GM18508 (cell line): ENCODE measurements around the gene CD52.
"Not testable (repeated sequence)": the region's sequence is repeated elsewhere in the genome, so short reads cannot be mapped to it uniquely, and the experiment has no call there.

ENCODE experiments used
- ATAC-seq: cut with Tn5 transposase; IDR thresholded peaks from one replicate; pipeline ENCODE4 v1.9.1; 2021; ENCODE audit warnings: moderate number of reproducible peaks; ENCODE audit not compliant: insufficient read depth, unreplicated experiment

Gene CD52

DNA sequence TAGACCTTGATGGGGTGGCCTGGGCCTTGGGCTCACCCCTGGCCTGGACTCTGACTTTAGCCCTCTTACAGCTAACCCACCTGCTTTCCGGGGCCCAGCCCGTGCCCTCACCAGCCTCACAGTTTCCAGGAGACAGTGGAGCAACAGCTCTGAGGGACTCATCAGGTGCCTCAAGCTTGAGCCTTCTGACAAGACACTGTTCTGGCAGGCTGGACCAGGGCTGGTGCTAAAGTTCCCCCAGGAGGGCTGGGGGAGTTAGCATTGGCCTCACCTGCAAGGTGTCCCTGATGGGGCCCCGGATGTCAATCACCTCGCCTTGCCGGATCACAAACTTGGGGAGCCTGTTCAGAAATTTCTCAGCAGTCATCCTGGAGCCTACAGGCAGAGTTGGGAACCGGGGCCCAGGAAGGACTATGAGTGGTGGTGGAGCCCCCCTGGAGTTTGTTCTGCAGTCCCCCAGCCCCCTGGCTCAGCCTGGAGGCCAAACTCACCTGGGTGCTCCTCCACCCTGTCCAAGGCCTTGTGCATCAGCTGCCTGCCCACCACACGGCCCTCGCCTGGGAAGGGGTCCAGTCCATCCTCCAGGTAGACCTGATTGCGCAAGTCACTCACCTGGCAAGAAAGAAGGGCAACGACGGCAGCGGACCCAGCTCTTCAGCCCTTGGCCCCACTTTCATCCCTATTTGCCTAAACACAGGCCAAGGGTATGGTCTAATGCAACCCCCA lies 33.7 kb upstream of the CD52 start:
- ATAC-seq, result no peak

GRCh38 chr1:26284597-26285347 lies 33.0 kb upstream of the CD52 start:
- no peak for ATAC-seq

- no peak for ATAC-seq
These were observed 32.2 kb upstream of the CD52 start for GRCh38 chr1:26285366-26286063.

GRCh38 chr1:26286064-26286416 lies 31.7 kb upstream of the CD52 start:
- no peak for ATAC-seq

DNA sequence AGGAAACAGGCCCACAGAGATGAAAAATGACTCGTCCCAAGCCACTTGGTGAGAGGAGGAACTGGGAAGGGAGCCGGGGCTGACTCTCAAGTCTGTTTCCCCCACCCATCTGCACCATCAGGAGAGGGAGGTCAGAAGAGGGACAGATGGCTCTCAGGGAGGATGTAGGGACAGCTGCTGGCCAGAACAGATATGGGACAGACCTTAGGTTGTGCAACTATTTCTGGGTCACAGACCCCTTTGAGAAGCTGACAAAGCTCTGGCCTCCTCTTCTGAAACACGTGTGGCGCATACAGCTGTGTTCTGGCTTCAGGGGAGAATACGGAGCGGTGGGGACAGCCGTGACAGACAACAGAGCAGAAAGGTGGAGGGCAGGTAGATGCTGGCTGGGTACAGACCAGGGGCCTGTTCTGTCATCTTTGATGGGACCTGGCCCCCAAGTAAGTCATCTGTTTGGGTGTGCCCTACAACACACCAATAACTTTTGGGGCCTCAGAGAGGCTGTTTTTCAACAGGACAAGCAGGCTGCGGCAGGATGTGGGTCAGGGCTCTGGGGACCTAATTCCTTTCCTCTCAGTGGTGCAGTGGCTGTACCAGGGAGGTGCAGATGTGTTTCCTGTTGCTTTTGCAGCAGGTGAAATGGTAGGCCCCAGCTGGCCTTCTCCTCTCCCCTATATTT lies 30.6 kb upstream of the CD52 start:
- ATAC-seq, result no peak

DNA sequence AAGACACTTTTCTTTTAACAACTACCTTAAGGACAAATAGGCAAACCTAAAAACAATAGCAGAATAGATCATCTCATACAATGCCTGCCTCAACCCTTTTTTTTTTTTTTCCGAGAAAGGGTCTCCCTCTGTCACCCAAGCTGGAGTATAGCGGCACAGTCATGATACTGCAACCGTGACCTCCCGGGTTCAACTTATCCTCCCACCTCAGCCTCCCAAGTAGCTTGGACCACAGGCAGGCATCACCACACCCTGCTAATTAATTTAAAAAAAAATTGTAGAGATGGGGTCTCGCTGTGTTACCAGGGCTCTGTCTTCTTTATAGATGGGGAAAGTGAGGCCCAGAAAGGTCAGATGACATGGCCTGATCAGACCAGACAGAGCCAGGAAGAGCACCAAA lies 29.9 kb upstream of the CD52 start:
- no peak for ATAC-seq

GRCh38 chr1:26288311-26288941 lies 29.3 kb upstream of the CD52 start:
- no peak for ATAC-seq

GRCh38 chr1:26289158-26290059 lies 28.3 kb upstream of the CD52 start:
- ATAC-seq, result no peak

DNA sequence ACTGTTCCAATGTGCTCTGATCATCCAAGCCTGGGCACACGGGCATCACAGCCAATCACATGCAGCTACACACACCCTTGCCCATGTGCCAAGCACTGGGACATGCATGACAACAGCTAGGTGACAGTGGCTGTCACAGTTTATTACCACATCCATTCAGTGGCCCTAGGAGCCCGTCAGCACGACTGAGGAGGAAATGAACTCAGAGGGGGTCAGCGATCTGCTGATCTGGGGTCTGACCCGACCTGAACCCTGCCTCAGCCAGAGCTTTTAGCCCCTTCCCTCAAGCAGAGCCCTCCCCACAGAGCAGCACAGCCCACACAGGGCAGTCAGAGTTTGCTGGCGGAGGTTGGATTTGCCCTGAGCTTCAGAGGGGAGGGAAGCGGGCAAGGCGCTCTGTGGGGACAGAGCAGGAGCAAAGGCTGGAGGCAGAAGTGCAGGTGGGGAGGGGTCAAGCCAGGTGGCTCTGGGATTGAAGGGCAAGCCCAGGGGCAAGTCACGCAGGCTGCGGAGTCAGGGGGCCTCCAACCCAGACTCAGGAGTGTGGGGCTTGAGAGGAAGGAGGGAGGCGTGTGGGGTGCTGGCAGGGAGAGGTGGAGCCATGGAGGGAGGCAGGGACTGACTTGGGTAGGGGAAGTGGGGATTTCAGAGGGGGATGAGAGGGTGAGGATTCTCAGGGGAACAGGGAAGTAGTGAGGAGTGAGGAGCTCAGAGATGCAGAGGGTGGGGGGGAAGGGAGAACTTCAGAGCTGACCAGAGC lies 27.5 kb upstream of the CD52 start:
- no peak for ATAC-seq

GRCh38 chr1:26290882-26291261 lies 26.9 kb upstream of the CD52 start:
- ATAC-seq, result no peak

GRCh38 chr1:26291433-26291832 lies 26.3 kb upstream of the CD52 start:
- no peak for ATAC-seq

GRCh38 chr1:26291939-26292338 lies 25.8 kb upstream of the CD52 start:
- ATAC-seq, result no peak

DNA sequence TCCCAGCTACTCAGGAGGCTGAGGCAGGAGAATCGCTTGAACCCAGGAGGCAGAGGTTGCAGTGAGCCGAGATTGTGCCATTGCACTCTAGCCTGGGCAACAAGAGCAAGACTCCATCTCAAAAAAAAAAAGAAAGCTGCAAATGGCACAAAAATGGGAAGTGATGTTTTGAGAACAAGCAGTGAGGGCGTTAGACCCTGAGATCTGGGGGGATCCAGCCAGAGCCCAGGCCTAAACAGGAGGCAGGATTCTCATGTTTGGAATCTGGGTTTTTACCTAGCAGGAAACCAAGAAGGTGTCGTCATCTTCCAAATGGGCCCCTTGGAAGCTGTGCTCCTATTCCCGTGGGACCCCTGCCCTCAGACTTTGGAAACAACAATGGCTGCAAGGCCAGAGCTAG lies 25.0 kb upstream of the CD52 start:
- ATAC-seq, result not testable (repeated sequence)

- no peak for ATAC-seq
These were observed 23.8 kb upstream of the CD52 start for GRCh38 chr1:26293911-26294463.

- ATAC-seq, result no peak
These were observed 22.3 kb upstream of the CD52 start for GRCh38 chr1:26295194-26296138.

DNA sequence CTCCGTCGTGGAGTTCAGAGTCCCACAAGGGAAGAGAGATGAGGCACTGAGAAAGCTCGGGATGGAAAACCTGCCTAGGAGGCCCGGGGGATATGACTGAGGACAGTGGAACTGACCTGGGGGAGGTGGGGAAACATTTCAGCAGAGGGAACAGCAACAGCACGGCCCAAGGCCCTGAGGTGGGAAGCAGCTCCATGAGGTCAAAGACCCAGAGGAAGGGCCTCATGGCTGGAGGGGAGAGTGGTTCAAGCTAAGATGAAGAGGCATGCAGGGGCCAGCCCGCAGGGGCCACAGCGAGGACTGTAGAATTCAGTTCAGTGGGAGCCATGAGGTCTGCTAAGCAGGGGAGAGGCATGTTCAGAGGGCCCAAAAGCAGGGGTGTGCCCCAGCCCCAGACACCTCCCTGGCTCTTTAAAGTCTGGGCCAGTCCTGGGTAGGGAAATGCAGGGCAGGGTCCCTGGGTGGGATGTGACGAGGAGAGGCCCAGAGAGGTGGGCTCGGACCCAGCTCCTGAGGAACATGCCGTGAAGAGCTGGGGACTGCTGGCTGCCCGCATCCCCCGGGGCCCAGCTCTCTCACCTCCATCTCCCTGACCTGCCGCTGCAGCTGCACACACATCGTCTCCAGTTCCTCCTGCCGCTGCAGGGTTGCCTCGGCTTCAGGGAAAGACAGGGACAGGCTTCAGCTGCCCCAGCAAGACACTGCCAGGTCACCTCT lies 21.3 kb upstream of the CD52 start:
- ATAC-seq, result no peak
